H1 (cell line): ENCODE results near the gene PLEKHH3. TPM values are rescaled to one million over a fixed set of nuclear protein-coding genes. Genes with fewer than 3 reads are reported as not detected.

Experiments
- BCL11A ChIP-seq, 2 experiments: IDR thresholded peaks; one replicate each; pipeline ENCODE4 v1.6.1; 2011; ENCODE audit warnings: low read depth in 2 of 2, low read length in 2 of 2, mild to moderate bottlenecking in 2 of 2
- RBBP5 ChIP-seq: IDR thresholded peaks from 2 replicates; pipeline ENCODE4 v1.7.1; 2012; ENCODE audit warnings: low read depth, mild to moderate bottlenecking, inconsistent platforms, low read length, moderate library complexity, borderline replicate concordance
- SUZ12 ChIP-seq: fragments of 200-600 bp; sonication (generic); IDR thresholded peaks from 2 replicates; pipeline ENCODE4 v1.6.1; 2012; ENCODE audit warnings: mild to moderate bottlenecking, inconsistent platforms, low read length, moderate library complexity, mixed read lengths
- polyA plus RNA-seq, 7 experiments: library from polyadenylated mRNA; depleted of rRNA in 3 of 7; stranded (reverse) in 5 of 7; unstranded in 2 of 7; fragments of >200 nt in 5 of 7; fragments of 200-250 nt in 2 of 7; gene quantifications; 1 replicate in 5 of 7; 2 replicates in 1 of 7; 4 replicates in 1 of 7; pipeline versions ENCODE4 v1.2.1 to v1.2.3, GENCODE V29; 2011 to 2013; ENCODE audit warnings: missing spikeins in 2 of 7, mixed read lengths in 2 of 7
- total RNA-seq: library from RNA; stranded (reverse); fragmentation: NEBNext Ultra II Directional; extraction: Animal tissue kit (Norgen Biotek cat#: 25700); gene quantifications from 2 replicates; pipeline ENCODE4 v1.2.1, GENCODE V29; 2021

PLEKHH3 gene
- total and polyA plus RNA-seq, 2 of the 8 experiments (the other 6 are each of a cell fraction or from before 2014, with no cell fraction given) = 11.1 to 13.5 TPM

- TF ChIP-seq SUZ12 (peak; percentile 42; the same call in 1 of the 2 replicates), RBBP5 (0 out of 2 replicates have a peak, but pooled peaks have one; percentile 33), BCL11A (IDR thresholded peaks at IDR 0.05; ENCODE audit: low read depth in 2 of 2, low read length in 2 of 2) (no peak)
Observed at GRCh38 chr17:42682722-42683403, 6.1 kb upstream of the PLEKHH3 start (continued).
